Lower lobe of right lung (tissue), 2 donors: ENCODE measurements around the gene METTL21C. TPM values are rescaled to one million over a fixed set of nuclear protein-coding genes. Genes with fewer than 3 reads are reported as not detected.

Source experiments
- ATAC-seq, 2 donors: fragments of 200-7000 bp; cut with Tn5 transposase; one replicate each; pipeline ENCODE4 v1.9.1; 2020 to 2022; ENCODE audit warnings: mild to moderate bottlenecking in 2 of 2, moderate library complexity in 2 of 2
- DNase-seq: peaks from one replicate; pipeline ENCODE4 v3.0.0-alpha.2; 2020
- H3K27ac ChIP-seq: fragments of 200-600 bp; one replicate; pipeline ENCODE4 v1.8.0; 2022
- H3K27me3 ChIP-seq: fragments of 200-600 bp; one replicate; pipeline ENCODE4 v1.8.0; 2022; ENCODE audit warnings: low read depth
- H3K36me3 ChIP-seq: fragments of 200-600 bp; one replicate; pipeline ENCODE4 v1.8.0; 2022; ENCODE audit warnings: mild to moderate bottlenecking
- H3K4me1 ChIP-seq: fragments of 200-600 bp; one replicate; pipeline ENCODE4 v1.8.0; 2022
- H3K4me3 ChIP-seq: fragments of 200-600 bp; one replicate; pipeline ENCODE4 v1.8.0; 2022; ENCODE audit warnings: mild to moderate bottlenecking
- H3K9me3 ChIP-seq: fragments of 200-600 bp; one replicate; pipeline ENCODE4 v1.8.0; 2022
- intact Hi-C: fragments of 100-400 bp; cut with DNase I; formaldehyde crosslinking; loops from one replicate; pipeline ENCODE4 v1.11.0; 2022
- total RNA-seq: library from RNA; stranded (reverse); fragmentation: NEBNext Ultra II Directional; extraction: Animal tissue kit (Norgen Biotek cat#: 25700); gene quantifications from one replicate; pipeline ENCODE4 v1.2.1, GENCODE V29; 2021
- TF ChIP-seq, protein P1 (sequence below): fragments of 200-600 bp; IDR thresholded peaks from one replicate; pipeline ENCODE4 v1.8.0; 2022; ENCODE audit warnings: antibody characterized with exemption, mild to moderate bottlenecking
- donor health status: DM: no; HTN: yes; CAD: no; lungs with severe emphysema.

Gene METTL21C
- total RNA-seq, 1 donor from 2014 or later: not detected

DNA sequence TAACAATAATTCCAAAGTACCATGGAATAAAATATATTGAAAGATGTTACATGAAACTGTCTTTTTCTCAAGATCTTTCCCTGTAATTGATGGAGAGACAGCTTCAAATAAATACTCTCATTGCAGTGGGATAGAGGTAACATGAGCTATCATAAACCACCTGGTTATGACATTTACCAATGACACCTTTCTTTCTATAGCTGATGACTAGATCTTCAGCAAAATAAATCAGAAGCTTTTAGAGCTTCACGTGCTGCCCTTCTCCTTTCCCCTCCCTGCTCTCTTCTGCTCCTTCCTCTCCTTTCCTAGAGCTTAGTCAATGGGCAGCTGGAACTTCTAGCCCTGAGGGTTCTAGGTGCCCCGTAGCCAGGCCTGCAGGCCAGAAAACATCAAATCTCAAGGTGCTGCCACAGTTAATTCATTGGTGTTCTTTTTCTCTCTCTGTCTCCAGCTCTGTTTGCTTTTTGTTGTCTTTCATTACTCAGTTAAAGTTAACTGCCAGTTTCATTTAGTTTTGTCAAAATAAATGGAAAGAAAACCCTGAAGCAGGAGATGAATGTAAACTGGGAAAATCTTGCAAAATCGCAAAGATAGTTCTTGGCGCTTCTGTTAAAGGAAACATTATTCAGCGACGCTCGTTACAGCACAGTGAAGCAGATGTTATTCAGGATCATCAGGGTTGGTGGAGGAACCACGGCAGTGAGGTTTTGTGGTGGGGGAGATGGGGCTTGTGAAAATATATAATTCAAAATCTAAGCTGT lies 8.3 kb upstream of the METTL21C start:
- DNase-seq: no peak
- no peak for ATAC-seq
- TF ChIP-seq, protein P1, sequence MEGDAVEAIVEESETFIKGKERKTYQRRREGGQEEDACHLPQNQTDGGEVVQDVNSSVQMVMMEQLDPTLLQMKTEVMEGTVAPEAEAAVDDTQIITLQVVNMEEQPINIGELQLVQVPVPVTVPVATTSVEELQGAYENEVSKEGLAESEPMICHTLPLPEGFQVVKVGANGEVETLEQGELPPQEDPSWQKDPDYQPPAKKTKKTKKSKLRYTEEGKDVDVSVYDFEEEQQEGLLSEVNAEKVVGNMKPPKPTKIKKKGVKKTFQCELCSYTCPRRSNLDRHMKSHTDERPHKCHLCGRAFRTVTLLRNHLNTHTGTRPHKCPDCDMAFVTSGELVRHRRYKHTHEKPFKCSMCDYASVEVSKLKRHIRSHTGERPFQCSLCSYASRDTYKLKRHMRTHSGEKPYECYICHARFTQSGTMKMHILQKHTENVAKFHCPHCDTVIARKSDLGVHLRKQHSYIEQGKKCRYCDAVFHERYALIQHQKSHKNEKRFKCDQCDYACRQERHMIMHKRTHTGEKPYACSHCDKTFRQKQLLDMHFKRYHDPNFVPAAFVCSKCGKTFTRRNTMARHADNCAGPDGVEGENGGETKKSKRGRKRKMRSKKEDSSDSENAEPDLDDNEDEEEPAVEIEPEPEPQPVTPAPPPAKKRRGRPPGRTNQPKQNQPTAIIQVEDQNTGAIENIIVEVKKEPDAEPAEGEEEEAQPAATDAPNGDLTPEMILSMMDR: no peak

DNA sequence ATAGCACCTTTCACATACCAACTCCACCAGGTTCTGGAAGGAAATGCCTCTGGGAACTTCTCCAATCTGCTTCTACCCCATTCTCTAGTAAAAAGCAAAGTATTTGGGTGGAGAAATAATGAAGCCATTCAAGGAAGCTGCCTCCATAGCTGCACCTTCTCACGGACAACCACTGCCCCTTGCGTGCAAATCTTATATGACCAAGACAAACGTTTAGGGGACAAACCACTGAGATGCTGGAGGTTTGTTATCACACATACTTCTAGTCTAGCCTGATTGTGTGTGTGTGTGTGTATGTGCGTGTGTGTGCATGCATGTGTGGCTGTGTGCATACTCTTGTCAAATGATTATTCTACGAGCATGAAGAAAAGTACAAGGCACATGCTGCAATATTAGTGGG lies 6.5 kb upstream of the METTL21C start:
- DNase-seq (no peak), ATAC-seq (no peak)
- Histone ChIP-seq H3K4me1 (no peaks in the 10 kb centered on the region), H3K4me3 (no peak overlapping the region), H3K36me3 (no peaks in the 10 kb centered on the region), H3K27me3 (no peaks in the 10 kb centered on the region), H3K27ac (no peak overlapping the region), H3K9me3 (no peaks in the 10 kb centered on the region)
- TF ChIP-seq, protein P1: no peak
- intact Hi-C loops: no loop called here

More for the DNA sequence above, 8.3 kb upstream of the METTL21C start:
- Histone ChIP-seq H3K4me1 (no peaks in the 10 kb centered on the region), H3K27ac (no peak overlapping the region), H3K9me3 (no peaks in the 10 kb centered on the region), H3K4me3 (no peak overlapping the region), H3K36me3 (no peaks in the 10 kb centered on the region), H3K27me3 (no peaks in the 10 kb centered on the region)
- intact Hi-C loops: no loop called here

DNA sequence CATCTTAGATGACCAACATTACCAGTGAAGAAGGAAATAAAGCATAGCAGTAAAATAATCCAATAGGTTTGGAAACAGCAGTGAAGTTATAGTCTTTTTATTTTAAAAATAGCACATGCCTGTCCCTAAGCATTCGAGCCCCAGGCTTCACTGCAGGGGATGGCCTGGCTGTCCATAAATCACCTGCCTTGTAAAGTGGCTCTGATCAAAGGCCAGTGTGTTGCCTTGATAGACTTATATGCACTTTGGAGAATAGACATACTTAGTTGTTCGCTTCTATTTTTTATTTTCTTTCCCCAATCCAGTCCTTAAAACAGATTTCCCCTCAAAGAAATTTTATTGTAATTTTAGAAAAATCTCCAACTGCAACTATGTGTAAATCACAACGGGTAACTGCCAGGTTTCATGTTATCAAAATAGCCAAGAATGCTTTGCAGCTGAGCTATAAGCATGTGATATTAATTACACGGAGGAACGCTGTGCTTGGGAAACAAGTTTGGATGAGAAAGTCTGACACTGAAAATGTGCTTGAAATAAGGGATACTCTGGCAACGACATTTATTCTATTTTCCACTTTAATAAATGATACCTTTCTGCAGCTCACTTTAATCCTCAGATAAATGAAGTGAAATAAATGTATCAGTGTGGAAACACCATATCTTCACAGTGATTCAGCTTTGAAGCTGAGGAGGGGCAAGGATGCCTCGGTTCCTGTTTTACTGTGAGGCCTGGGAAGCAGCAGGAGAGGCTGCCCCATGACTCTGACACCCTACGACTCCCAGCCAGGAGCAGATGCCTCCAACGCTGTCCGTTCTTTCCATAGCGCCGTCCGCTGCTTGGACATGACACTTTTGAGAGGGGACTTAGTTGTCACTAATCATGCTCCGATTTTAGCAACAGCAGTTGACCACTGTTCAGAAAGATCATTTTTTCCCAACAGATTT lies 5.5 kb upstream of the METTL21C start:
- no peak for DNase-seq
- TF ChIP-seq, protein P1: no peak
- intact Hi-C loops: no loop called here
- Histone ChIP-seq H3K36me3 (no peaks in the 10 kb centered on the region), H3K9me3 (no peaks in the 10 kb centered on the region), H3K27me3 (no peaks in the 10 kb centered on the region), H3K4me1 (no peaks in the 10 kb centered on the region), H3K27ac (no peak overlapping the region), H3K4me3 (no peak overlapping the region)
- no peak for ATAC-seq

DNA sequence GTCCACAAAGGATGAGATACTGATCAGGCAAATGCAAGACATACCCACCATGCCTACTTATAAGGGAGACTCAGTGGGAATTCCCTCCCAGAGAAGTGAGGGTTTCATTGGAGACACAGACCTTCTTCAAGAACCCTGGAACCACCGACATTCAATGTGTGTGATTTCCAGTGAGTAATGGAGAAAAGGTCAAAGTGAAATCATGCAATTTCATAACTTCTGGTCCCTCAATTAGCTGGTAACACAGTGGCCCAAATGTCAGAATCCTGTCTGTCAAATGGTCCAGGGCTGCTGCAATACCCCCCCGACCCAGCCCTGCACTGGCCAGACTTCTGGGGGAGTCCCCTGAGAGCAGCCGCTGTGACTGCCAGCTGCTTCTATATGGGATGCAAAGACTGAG lies 4.7 kb upstream of the METTL21C start:
- no peaks in the 10 kb centered on the region for H3K9me3 ChIP-seq
- ATAC-seq (no peak), DNase-seq (no peak)
- H3K4me3 ChIP-seq: no peak overlapping the region
- no peak overlapping the region for H3K27ac ChIP-seq
- H3K36me3 ChIP-seq: no peaks in the 10 kb centered on the region
- no peaks in the 10 kb centered on the region for H3K27me3 ChIP-seq
- intact Hi-C loops: no loop called here
- TF ChIP-seq, protein P1: no peak
- no peaks in the 10 kb centered on the region for H3K4me1 ChIP-seq

DNA sequence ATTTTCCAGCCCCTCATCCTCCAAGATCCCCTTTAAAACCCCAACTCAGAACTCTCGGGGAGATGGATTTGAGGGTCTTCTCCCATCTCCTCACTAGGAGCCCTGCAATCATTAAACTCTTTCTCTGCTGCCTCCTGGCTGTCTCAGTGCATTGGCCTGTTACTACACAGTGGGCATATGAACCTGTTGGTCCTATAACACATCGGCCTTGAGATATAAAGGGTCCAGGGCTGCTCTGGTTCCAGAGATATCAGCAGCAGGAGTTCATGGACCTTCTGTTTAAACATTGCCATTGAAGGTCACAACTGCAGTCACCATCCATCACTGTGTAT lies 3.8 kb upstream of the METTL21C start:
- intact Hi-C loops: no loop called here
- DNase-seq: no peak
- peaks cover 2% of the 10 kb centered on the region for H3K27me3 ChIP-seq
- H3K36me3 ChIP-seq: no peaks in the 10 kb centered on the region
- TF ChIP-seq, protein P1: no peak
- H3K27ac ChIP-seq: no peak overlapping the region
- no peaks in the 10 kb centered on the region for H3K4me1 ChIP-seq
- no peak for ATAC-seq
- H3K4me3 ChIP-seq: no peak overlapping the region
- no peaks in the 10 kb centered on the region for H3K9me3 ChIP-seq
